Activated T-cell treated with anti-CD3 and anti-CD28 coated beads, Interleukin-2, amount 50 U/mL, for 72 hours (primary cell): Measurements from ENCODE around the gene ARMH4. TPM values are rescaled to one million over a fixed set of nuclear protein-coding genes. Genes with fewer than 3 reads are reported as not detected.

ENCODE experiments used
- ATAC-seq, 2 donors: fragments of 150-1000 bp; cut with Tn5 transposase; replicated peaks in 1 of 2; 2 replicates each; pipeline ENCODE4 v1.10.0; 2021; ENCODE audit warnings: moderate library complexity in 2 of 2, mild to moderate bottlenecking in 1 of 2
- DNase-seq, 2 donors: peaks; one replicate each; pipeline ENCODE4 v3.0.0; 2021 to 2022; ENCODE audit warnings: mixed read lengths in 1 of 2
- H3K27ac Mint-ChIP-seq: one replicate; pipeline ENCODE4 v1.8.0; 2022; ENCODE audit warnings: mild to moderate bottlenecking, moderate library complexity, mixed read lengths
- H3K27me3 Mint-ChIP-seq: one replicate; pipeline ENCODE4 v1.8.0; 2022; ENCODE audit warnings: low read depth, mixed read lengths
- H3K36me3 Mint-ChIP-seq, 2 donors: one replicate each; pipeline ENCODE4 v1.8.0; 2022; ENCODE audit warnings: mixed read lengths in 2 of 2, mild to moderate bottlenecking in 1 of 2; ENCODE audit not compliant: insufficient read depth in 2 of 2
- H3K4me1 Mint-ChIP-seq: one replicate; pipeline ENCODE4 v1.8.0; 2022; ENCODE audit warnings: low read depth, mixed read lengths
- H3K4me3 Mint-ChIP-seq, 2 donors: one replicate each; pipeline ENCODE4 v1.8.0; 2022; ENCODE audit warnings: mild to moderate bottlenecking in 2 of 2, mixed read lengths in 2 of 2, moderate library complexity in 2 of 2
- H3K9me3 Mint-ChIP-seq, 2 donors: one replicate each; pipeline ENCODE4 v1.8.0; 2022; ENCODE audit warnings: mixed read lengths in 2 of 2
- total RNA-seq, 2 donors: library from RNA; stranded (reverse); gene quantifications; one replicate each; pipeline ENCODE4 v1.2.3, GENCODE V29; 2022

ARMH4 gene
- total RNA-seq, result not detected

- peak within 1 kb of the TSS; percentile 81 to 89 for H3K4me3 Mint-ChIP-seq
- DNase-seq (peak; percentile 76 to 81), ATAC-seq (peak; percentile 96)
- no peaks in the 10 kb centered on the region for H3K36me3 Mint-ChIP-seq
- no peaks in the 10 kb centered on the region for H3K9me3 Mint-ChIP-seq
- H3K27me3 Mint-ChIP-seq, result peaks cover 71% of the 10 kb centered on the region
- H3K4me1 Mint-ChIP-seq, result peaks cover 22% of the 10 kb centered on the region
- no peak within 1 kb of the TSS for H3K27ac Mint-ChIP-seq
These were observed at the start of gene ARMH4 for GRCh38 chr14:58152014-58152857. Gene ARMH4 (minus strand): TSS chr14:58152213. CDS start chr14:58139358, 12,855 bp downstream.

GRCh38 chr14:58200846-58201245 lies 48.8 kb upstream of the ARMH4 start:
- H3K27ac Mint-ChIP-seq, result peak overlapping the region; percentile 97
- ATAC-seq (no peak), DNase-seq (no peak)
- H3K9me3 Mint-ChIP-seq, result no peaks in the 10 kb centered on the region
- peak overlapping the region; percentile 92 to 98 for H3K4me3 Mint-ChIP-seq
- H3K27me3 Mint-ChIP-seq, result no peaks in the 10 kb centered on the region
- peaks cover 22% of the 10 kb centered on the region for H3K4me1 Mint-ChIP-seq
- peaks cover 2 to 3% of the 10 kb centered on the region in 2 donors for H3K36me3 Mint-ChIP-seq

GRCh38 chr14:58200480-58200841 lies 48.4 kb upstream of the ARMH4 start:
- Mint-ChIP-seq H3K36me3 (peaks cover 2 to 3% of the 10 kb centered on the region in 2 donors), H3K4me3 (peak overlapping the region; percentile 92 to 98), H3K27ac (peak overlapping the region; percentile 97), H3K9me3 (no peaks in the 10 kb centered on the region), H3K27me3 (no peaks in the 10 kb centered on the region), H3K4me1 (peaks cover 22% of the 10 kb centered on the region)
- DNase-seq (no peak), ATAC-seq (peak; percentile 16 to 23)

- Mint-ChIP-seq H3K4me1 (peaks cover 22% of the 10 kb centered on the region), H3K27me3 (no peaks in the 10 kb centered on the region), H3K9me3 (no peaks in the 10 kb centered on the region), H3K36me3 (peaks cover 2 to 3% of the 10 kb centered on the region in 2 donors), H3K27ac (peak within 1 kb of the TSS; percentile 98), H3K4me3 (peak within 1 kb of the TSS; percentile 92 to 99)
- peak; percentile 93 for DNase-seq
- ATAC-seq, result peak; percentile 95
These were observed 47.9 kb upstream of the ARMH4 start, which contains the start of gene ACTR10 for GRCh38 chr14:58199726-58200479. Gene ACTR10 (plus strand): TSS chr14:58200149. CDS start chr14:58200218, 69 bp downstream.

DNA sequence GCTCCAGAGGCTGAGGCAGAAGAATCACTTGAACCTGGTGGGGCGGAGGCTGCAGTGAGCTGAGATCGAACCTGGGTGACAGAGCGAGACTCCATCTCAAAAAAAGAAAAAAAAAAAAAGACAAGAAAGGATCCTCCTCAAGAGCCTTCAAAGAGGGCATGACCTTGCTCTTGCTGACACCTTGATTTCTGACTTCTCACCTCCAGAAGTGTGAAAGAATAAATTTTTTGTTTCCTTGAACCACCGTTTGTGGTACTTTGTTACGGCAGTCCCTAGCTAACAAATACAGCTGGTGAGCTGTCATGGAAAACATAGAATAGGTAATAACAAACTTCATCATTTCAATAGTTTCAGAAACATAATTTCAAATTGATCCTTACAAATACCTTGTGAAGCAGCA lies 46.1 kb upstream of the ARMH4 start:
- Mint-ChIP-seq H3K27ac (peak overlapping the region; percentile 66), H3K4me3 (peak overlapping the region in 1 of 2 donors; percentile 70), H3K9me3 (no peaks in the 10 kb centered on the region), H3K27me3 (no peaks in the 10 kb centered on the region), H3K4me1 (peaks cover 22% of the 10 kb centered on the region), H3K36me3 (peaks cover 0 to 2% of the 10 kb centered on the region in 2 donors)
- DNase-seq (no peak), ATAC-seq (no peak)

- Mint-ChIP-seq H3K4me3 (no peak overlapping the region), H3K4me1 (peaks cover 13% of the 10 kb centered on the region), H3K27me3 (no peaks in the 10 kb centered on the region), H3K9me3 (no peaks in the 10 kb centered on the region), H3K27ac (no peak overlapping the region), H3K36me3 (peaks cover 0 to 2% of the 10 kb centered on the region in 2 donors)
- DNase-seq (no peak), ATAC-seq (no peak)
These were observed 44.2 kb upstream of the ARMH4 start for GRCh38 chr14:58196198-58196597.

GRCh38 chr14:58193542-58193941 lies 41.5 kb upstream of the ARMH4 start:
- H3K4me1 Mint-ChIP-seq, result no peaks in the 10 kb centered on the region
- no peak for ATAC-seq
- H3K4me3 Mint-ChIP-seq, result no peak overlapping the region
- peaks cover 5% of the 10 kb centered on the region for H3K27me3 Mint-ChIP-seq
- no peak for DNase-seq
- H3K27ac Mint-ChIP-seq, result no peak overlapping the region
- H3K9me3 Mint-ChIP-seq, result no peaks in the 10 kb centered on the region
- H3K36me3 Mint-ChIP-seq, result no peaks in the 10 kb centered on the region

DNA sequence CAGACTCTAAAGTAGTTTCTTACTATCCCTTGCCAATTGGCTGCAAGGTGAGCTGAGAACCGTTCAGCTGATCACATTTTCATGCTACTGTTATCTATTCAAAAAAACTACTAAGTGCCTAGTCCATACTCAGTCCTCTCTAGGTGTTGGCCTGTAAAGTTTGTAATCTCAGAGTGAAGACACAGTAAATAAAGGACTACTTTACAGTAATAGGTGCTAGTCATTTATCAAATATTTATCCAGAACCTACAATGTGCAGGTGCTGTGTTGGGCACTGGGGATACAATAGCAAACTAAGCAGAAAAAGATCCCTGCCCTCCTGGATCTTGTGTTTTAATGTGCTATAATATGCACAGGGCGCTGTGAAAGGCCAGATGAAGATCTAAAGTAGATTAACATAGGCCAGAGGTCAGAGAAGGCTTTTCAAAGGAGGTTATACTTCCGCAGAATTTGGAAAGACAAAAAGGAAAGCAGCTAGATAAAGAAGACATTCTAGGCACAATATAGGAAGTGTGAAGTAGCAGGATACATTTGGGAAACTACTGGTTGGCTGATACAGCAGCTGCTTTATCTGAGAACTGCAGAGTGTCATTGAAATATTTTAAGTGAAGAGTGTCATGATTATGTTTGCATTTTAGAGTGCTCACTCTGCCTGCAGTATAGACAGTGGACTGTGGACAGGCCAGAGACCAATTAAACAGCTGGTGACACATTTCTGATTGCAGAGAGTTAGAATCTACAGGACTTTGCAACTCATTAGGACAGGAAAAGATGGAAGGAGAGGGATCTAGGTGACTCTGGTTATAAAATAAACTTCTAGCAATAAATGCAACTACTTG lies 40.0 kb upstream of the ARMH4 start:
- Mint-ChIP-seq H3K27ac (no peak overlapping the region), H3K36me3 (no peaks in the 10 kb centered on the region), H3K4me1 (no peaks in the 10 kb centered on the region), H3K9me3 (no peaks in the 10 kb centered on the region), H3K27me3 (peaks cover 5% of the 10 kb centered on the region), H3K4me3 (no peak overlapping the region)
- DNase-seq (no peak), ATAC-seq (no peak)

- Mint-ChIP-seq H3K4me1 (no peaks in the 10 kb centered on the region), H3K27me3 (peaks cover 5% of the 10 kb centered on the region), H3K27ac (no peak overlapping the region), H3K4me3 (no peak overlapping the region), H3K9me3 (no peaks in the 10 kb centered on the region), H3K36me3 (no peaks in the 10 kb centered on the region)
- no peak for ATAC-seq
- DNase-seq, result no peak
These were observed 37.2 kb upstream of the ARMH4 start for GRCh38 chr14:58189176-58189575.

DNA sequence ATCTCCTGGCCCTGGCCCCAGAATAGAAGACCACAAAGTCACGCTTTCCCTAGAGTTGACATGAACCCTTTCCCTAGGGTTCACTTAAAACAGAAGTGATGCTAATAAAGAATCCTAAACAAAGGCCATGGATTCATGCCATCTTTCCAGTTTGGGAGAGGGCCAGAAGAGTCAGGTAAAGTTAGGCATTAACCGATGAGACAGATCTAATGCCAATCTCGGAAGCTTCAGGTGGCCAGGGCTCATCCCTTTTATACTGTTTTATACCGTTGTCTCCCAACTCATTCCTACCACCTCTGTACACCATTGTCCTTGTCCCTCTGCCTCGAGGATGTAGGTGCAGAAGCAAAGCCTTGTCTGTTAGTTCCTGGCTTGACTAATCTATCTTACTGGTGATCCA lies 25.1 kb upstream of the ARMH4 start:
- Mint-ChIP-seq H3K4me3 (no peak overlapping the region), H3K27ac (no peak overlapping the region), H3K36me3 (no peaks in the 10 kb centered on the region), H3K27me3 (peaks cover 11% of the 10 kb centered on the region), H3K4me1 (no peaks in the 10 kb centered on the region), H3K9me3 (no peaks in the 10 kb centered on the region)
- DNase-seq, result no peak
- no peak for ATAC-seq

GRCh38 chr14:58171090-58171489 lies 19.1 kb upstream of the ARMH4 start:
- peaks cover 25% of the 10 kb centered on the region for H3K27me3 Mint-ChIP-seq
- peaks cover 10% of the 10 kb centered on the region for H3K4me1 Mint-ChIP-seq
- DNase-seq (peak; percentile 52 to 58), ATAC-seq (peak; percentile 91 to 96)
- H3K27ac Mint-ChIP-seq, result no peak overlapping the region
- H3K36me3 Mint-ChIP-seq, result no peaks in the 10 kb centered on the region
- H3K4me3 Mint-ChIP-seq, result peak overlapping the region in 1 of 2 donors; percentile 25
- H3K9me3 Mint-ChIP-seq, result no peaks in the 10 kb centered on the region

DNA sequence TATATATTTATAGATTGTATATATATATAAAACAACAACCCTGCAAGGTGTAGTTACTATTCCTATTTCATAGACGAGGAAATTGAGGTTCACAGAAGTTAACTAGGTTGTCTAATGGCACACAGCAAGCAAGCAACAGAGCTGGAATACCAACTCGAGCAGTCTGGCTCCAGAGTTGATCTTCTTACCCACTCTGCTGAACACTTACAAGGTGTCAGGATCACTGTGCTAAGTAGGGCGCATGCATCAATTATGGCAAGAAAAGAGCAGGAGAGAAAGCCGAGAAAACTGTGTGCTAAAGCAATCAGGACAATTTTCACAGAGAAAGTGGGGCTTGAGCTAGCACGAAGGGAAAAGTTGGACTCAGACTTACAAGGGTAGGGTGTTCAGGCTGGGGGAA lies 15.9 kb upstream of the ARMH4 start:
- no peaks in the 10 kb centered on the region for H3K36me3 Mint-ChIP-seq
- peaks cover 14% of the 10 kb centered on the region for H3K27me3 Mint-ChIP-seq
- ATAC-seq, result no peak
- H3K4me1 Mint-ChIP-seq, result peaks cover 14% of the 10 kb centered on the region
- no peak overlapping the region for H3K27ac Mint-ChIP-seq
- no peak for DNase-seq
- no peak overlapping the region for H3K4me3 Mint-ChIP-seq
- H3K9me3 Mint-ChIP-seq, result no peaks in the 10 kb centered on the region
